ENCODE measurements around the gene FXYD4. TPM values are rescaled to one million over a fixed set of nuclear protein-coding genes. Genes with fewer than 3 reads are reported as not detected.

FXYD4 gene
- total RNA-seq, 1 experiment from 2014 or later = not detected

DNA sequence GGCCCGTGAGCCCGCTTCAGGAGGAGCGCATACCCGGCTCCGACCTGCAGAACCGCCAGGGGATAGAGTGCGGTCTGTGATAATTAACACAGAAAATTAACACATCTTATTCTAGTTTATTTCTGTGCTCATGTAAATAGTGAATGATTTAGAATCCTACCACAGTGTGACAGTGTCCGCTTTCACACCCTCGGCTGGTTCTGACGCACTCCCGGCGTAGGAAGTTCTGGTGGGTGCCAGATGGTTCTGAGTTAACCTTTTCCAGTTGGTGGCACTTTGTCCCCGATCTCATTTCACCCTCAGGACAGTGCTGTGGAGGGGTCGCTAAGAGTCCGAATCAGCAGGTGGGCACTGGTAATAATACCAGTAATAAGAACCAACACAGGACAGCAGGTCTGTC lies 28.3 kb upstream of the FXYD4 start:
- Histone ChIP-seq H3K4me2 (ENCODE audit: low read length) (no peak overlapping the region), H2AFZ (ENCODE audit: low read length) (no peak overlapping the region), H3K9me2 (replicated peaks; ENCODE audit: low read length) (no peaks in the 10 kb centered on the region), H3K9ac (ENCODE audit: low read length) (no peak overlapping the region), H3K4me1 (ENCODE audit: insufficient read depth, low read length) (peaks cover 18% of the 10 kb centered on the region; the same call in 1 of the 2 replicates), H3K4me3 (ENCODE audit: low read length) (no peak overlapping the region), H3K79me2 (ENCODE audit: low read length) (no peaks in the 10 kb centered on the region), H3K9me3 (ENCODE audit: low read length) (no peaks in the 10 kb centered on the region), H4K20me1 (ENCODE audit: low read length) (no peaks in the 10 kb centered on the region), H3F3A (ENCODE audit: low read length, unreplicated experiment) (no peaks in the 10 kb centered on the region), H3K27ac (ENCODE audit: low read length) (no peak overlapping the region), H3K27me3 (ENCODE audit: low read length) (no peaks in the 10 kb centered on the region), H3K36me3 (ENCODE audit: low read depth, low read length) (no peaks in the 10 kb centered on the region)
- DNase-seq = no peak
- ChIA-PET CTCF (no interaction called here), POLR2A (ENCODE audit: unreplicated experiment) (no interaction called here)
- intact Hi-C loops (cut with micrococcal nuclease) = loop anchor here (10.0 kb wide), 1 partner anchor 118 kb away; no protein-coding TSS in a partner anchor
- no peak for ATAC-seq
- TF ChIP-seq CTCF (conservative IDR thresholded peaks at IDR 0.05; ENCODE audit: low read depth, low read length) = no peak
- TF ChIP-seq EZH2 (IDR thresholded peaks at IDR 0.05; ENCODE audit: low read length, unreplicated experiment) = no peak
- TF ChIP-seq EZH2phosphoT487 (IDR thresholded peaks at IDR 0.05; ENCODE audit: borderline replicate concordance, low read length) = no peak
- BruUV-seq (replicated peaks) = no TSS peak

GRCh38 chr10:43344051-43344450 lies 27.4 kb upstream of the FXYD4 start:
- H3K27ac ChIP-seq (ENCODE audit: low read length) = no peak overlapping the region

More at GRCh38 chr10:43344051-43344450, 27.4 kb upstream of the FXYD4 start:
- POLR2A ChIA-PET (ENCODE audit: unreplicated experiment) = no interaction called here
- Histone ChIP-seq H2AFZ (ENCODE audit: low read length) (no peak overlapping the region), H3K4me3 (ENCODE audit: low read length) (no peak overlapping the region), H3K4me1 (ENCODE audit: insufficient read depth, low read length) (peaks cover 18% of the 10 kb centered on the region; the same call in 1 of the 2 replicates), H3K9ac (ENCODE audit: low read length) (no peak overlapping the region), H3K79me2 (ENCODE audit: low read length) (no peaks in the 10 kb centered on the region), H3F3A (ENCODE audit: low read length, unreplicated experiment) (no peaks in the 10 kb centered on the region), H3K36me3 (ENCODE audit: low read depth, low read length) (no peaks in the 10 kb centered on the region), H3K4me2 (ENCODE audit: low read length) (peak overlapping the region; percentile 2; the same call in 1 of the 2 replicates), H4K20me1 (ENCODE audit: low read length) (no peaks in the 10 kb centered on the region), H3K9me2 (replicated peaks; ENCODE audit: low read length) (no peaks in the 10 kb centered on the region), H3K9me3 (ENCODE audit: low read length) (no peaks in the 10 kb centered on the region), H3K27me3 (ENCODE audit: low read length) (no peaks in the 10 kb centered on the region)
- TF ChIP-seq EZH2 (IDR thresholded peaks at IDR 0.05; ENCODE audit: low read length, unreplicated experiment) (no peak), CTCF (conservative IDR thresholded peaks at IDR 0.05; ENCODE audit: low read depth, low read length) (no peak), EZH2phosphoT487 (IDR thresholded peaks at IDR 0.05; ENCODE audit: borderline replicate concordance, low read length) (no peak)
- CTCF ChIA-PET = no interaction called here
- ATAC-seq (no peak), DNase-seq (peak; percentile 43)
- intact Hi-C loops (cut with micrococcal nuclease) = loop anchor here (10.0 kb wide), 1 partner anchor 119 kb away; no protein-coding TSS in a partner anchor
- no TSS peak for BruUV-seq (replicated peaks)
